LNCaP clone FGC (cell line): Measurements from ENCODE around the gene C17orf75.

Experiments
- DNase-seq: peaks from one replicate; pipeline ENCODE4 v3.0.0-alpha.2; 2011; ENCODE audit warnings: low read depth
- H3K4me3 ChIP-seq: 2 replicates; pipeline ENCODE4 v1.5.1; 2011; ENCODE audit warnings: mild to moderate bottlenecking, low read depth, low read length, control low read depth
- TF ChIP-seq, protein P1 (sequence below): IDR thresholded peaks from 2 replicates; pipeline ENCODE4 v1.5.1; 2012; ENCODE audit warnings: mild to moderate bottlenecking; ENCODE audit not compliant: control insufficient read depth, insufficient read depth; ENCODE audit errors: extremely low read depth

C17orf75 gene

DNA sequence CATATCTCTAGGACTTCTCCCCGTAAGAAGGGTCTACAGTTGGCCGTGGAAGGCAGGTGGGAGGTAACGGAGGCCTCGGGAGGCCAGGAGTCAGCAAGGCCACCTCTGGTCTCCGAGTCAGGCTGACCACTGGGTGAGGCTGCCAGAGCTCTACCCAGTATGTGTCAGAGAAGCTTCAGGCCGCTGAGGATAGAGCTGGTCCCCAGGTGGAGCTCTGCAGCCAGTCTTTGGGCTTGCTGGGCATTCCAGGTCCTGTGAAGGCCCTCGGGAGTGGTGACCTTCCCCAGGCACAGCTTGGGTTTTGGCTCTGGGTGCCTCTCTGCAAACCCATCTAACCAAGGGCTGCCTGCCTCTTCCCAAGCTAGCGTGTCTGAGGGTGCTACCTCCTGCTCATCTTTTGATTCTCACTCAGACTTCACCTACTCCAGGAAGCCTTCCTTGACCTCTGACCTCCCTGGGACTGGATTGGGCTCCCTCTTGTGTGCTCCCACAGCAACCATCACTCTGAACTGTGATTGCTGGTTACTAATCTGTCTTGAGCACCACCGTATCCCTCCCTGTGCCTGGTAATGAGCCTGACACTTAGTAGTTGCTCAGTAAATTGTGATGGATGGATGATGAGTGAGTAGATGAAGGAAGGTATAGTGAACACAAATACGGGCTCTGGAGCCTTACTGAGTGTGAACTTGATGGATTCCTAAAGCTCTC is 54.0 kb downstream of the C17orf75 start:
- DNase-seq = no peak
- TF ChIP-seq, protein P1, sequence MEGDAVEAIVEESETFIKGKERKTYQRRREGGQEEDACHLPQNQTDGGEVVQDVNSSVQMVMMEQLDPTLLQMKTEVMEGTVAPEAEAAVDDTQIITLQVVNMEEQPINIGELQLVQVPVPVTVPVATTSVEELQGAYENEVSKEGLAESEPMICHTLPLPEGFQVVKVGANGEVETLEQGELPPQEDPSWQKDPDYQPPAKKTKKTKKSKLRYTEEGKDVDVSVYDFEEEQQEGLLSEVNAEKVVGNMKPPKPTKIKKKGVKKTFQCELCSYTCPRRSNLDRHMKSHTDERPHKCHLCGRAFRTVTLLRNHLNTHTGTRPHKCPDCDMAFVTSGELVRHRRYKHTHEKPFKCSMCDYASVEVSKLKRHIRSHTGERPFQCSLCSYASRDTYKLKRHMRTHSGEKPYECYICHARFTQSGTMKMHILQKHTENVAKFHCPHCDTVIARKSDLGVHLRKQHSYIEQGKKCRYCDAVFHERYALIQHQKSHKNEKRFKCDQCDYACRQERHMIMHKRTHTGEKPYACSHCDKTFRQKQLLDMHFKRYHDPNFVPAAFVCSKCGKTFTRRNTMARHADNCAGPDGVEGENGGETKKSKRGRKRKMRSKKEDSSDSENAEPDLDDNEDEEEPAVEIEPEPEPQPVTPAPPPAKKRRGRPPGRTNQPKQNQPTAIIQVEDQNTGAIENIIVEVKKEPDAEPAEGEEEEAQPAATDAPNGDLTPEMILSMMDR = no peak
- H3K4me3 ChIP-seq = no peak overlapping the region

DNA sequence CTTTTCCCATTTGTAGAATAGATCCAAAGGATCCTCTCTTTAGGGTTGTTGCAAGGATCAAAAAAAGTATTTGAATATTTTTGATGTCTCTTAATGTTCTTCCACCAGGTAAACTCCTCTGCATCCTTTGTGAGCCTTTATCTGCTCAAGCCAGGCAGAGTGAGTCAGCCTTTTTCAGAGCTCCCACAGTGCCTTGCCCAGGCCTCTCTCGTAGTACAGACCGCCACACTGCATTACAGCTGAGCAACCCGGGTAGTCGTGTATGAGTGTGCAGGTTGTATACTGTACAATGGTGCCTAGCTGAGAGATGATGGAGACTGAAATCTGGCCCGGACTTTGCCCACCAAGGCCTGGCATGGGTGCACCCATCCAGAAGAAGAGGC is 55.5 kb downstream of the C17orf75 start:
- TF ChIP-seq, protein P1 = no peak
- no peak overlapping the region for H3K4me3 ChIP-seq
- DNase-seq = no peak

DNA sequence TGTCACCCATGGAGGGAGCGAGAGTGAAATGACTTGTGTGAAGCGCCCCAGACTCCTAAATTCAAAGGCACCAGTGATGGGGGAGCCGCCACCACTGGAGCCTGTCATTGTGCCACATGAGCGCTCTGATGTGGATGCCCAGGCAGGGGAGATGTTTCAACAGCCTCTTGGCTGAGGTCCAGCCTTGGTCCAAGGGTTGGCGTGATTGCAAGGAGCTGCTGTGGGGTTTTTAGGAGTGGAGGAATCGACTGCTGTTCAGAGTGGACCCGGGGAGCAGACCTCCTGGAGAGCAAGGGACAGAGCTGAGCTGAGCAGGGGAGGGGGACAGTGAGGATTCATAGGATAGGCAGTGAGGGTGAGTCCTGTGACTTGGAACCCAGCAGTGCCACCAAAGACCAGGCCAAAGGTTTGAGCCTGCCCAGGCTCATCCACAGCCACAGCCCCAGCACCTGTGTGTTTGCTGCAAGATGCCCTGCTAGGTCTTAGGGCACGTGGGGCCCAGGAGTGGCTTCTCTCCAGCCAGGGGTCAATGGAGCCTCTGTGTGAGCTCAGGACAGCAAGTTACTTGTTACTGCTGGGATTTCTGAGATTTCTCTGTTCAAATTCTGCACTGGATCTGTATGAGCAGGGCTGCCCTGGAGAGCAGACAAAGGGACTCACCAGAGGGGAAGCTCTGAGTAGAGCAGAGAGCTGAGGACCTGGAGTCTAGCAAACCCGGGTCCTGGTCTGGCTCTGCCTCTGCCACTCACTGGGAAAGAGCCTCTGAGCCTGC is 56.0 kb downstream of the C17orf75 start:
- TF ChIP-seq, protein P1 = no peak
- no peak overlapping the region for H3K4me3 ChIP-seq
- no peak for DNase-seq

DNA sequence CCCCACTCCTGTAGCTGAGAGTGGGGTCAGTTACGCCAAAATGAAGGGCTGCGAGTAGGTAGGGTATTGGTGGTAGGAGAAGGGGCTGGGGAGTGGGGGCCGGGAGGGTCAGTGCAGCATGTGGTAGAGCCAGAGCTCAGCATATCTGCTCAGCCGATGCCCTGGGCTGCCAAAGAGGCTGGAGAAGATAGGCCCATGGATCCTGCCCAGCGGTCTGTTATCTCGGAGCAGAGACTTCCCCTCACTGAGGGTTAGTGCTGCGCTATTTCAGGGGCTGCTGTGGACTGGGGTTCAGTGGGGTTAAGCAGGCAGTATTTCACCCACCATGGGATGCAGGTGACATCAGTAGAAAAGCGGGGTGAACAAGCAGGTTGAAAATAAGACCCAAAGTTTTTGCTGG is 56.7 kb downstream of the C17orf75 start:
- no peak overlapping the region for H3K4me3 ChIP-seq
- DNase-seq = no peak
- TF ChIP-seq, protein P1 = no peak

DNA sequence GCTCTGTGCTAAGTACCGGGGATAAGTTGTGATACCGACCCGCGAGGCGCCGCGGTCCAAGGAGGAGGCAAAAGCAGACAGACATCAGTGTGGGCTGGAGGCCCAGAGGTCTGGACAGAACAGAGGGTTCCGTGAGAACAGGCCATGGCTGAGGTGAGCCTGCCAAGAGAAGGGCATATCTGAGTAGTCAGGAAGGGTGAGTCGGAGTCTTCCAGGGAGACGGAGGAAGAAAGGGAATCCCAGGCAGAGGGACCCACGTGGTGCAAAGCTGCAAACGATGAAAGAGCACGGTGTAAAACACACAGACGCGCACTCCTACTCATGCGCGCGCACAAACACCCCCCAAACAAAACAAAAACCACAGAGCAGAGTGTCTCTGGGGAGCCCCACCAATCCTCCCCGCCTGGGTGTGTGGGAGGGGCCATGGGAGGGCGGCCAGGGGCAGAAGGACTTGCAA is 58.2 kb downstream of the C17orf75 start:
- DNase-seq = no peak
- no peak overlapping the region for H3K4me3 ChIP-seq
- TF ChIP-seq, protein P1 = no peak

DNA sequence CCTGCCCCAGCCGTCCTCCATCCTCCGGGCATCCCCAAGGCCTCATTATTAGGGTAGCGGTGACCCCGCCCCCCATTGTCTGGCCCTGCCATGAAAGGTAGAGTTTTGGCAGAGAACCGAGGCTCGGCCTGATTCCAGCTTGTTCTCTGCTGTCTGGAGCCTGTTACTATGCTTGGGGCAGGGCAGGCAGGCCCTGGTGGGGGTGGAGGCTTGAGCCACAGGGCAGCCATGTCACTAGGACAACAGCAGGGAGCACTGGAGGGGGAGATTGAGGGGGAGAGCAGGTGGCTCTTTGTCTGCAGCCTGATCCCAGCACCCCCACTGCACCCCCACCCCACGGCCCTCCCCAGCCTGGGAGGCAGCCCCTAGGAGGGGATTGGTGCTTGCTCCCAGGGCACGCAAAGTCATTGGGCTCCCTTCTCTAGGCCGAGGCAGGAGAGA is 60.9 kb downstream of the C17orf75 start:
- no peak overlapping the region for H3K4me3 ChIP-seq
- TF ChIP-seq, protein P1 = no peak
- no peak for DNase-seq
